Activated CD4-positive, alpha-beta T cell treated with anti-CD3 and anti-CD28 coated beads for 48 hours (primary cell): ENCODE results near the gene OTOP3.
"Not testable (repeated sequence)": the region's sequence is repeated elsewhere in the genome, so short reads cannot be mapped to it uniquely, and the experiment has no call there.

Experiments used
- DNase-seq: peaks from one replicate; pipeline ENCODE4 v3.0.0-alpha.2; 2020

OTOP3 gene

DNA sequence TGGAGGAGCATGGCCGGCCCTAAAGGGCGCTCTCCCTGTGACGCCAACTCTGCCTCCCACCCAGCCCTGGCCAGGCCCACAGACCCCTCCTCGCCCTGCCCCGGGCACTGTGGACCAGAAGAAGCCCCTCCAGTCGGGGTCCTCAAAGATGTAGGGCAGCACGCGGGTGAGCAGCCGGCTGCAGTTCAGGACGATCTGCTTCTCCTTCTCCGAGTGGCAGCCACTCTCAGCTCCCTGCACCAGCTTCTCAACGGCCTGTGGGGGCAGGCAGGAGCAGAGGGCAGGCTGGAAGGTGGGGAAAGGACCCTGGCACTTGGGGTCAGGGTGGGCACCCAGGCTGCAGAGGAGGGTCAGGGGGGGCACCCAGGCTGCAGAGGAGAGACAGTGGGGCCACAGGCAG lies 28.0 kb downstream of the OTOP3 start:
- no peak for DNase-seq

- no peak for DNase-seq
Measured at GRCh38 chr17:74964246-74964761, 28.6 kb downstream of the OTOP3 start.

DNA sequence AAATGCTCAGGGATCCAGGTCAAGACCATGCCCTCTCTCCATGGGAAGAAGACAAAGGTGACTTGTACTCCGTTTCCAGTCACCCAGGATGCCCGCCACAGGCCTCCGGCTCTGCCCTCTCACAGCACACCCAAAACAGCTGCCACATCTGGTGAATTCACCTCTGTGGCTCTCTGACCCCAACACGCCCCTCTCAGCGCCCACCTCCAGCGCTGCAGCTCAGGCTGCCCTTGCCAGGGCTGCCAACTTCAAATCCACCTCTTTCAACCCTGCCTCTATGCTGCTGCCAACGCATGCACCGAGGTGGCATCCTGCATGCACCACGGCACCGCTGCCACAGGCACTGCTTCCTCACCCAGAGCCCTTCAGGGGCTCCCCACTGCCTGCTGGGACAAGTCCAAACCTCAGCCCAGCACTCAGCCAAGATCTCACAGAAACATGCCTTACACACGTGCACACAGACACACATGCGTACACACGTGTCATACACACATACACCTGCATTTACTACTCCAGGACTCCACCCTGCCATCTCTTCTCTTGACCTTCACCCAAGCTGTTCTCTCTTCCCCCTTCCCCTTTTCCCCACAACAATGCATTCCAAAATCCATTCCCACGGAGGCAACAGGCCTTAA lies 29.4 kb downstream of the OTOP3 start:
- DNase-seq: no peak

DNA sequence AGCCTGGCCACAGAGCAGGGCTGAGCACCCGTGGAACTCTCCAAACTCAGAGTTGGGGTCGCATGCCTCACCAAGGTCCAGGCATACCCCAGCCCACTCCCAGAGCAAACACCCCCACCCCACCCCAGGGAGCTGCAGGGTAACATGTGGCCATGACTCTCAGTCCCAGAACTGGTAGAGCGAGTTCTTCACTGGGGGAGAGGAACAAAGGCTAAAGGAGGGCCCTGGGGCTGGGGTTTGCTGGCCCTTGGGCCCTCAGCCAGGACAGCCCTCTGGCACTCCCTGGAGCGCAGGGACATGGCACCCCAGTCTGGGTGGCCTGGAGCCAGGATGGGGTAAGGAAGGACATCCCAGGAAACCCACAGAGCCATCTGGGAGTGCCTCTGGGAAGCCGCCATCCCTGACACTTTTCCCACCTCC lies 32.7 kb downstream of the OTOP3 start:
- DNase-seq: no peak

DNA sequence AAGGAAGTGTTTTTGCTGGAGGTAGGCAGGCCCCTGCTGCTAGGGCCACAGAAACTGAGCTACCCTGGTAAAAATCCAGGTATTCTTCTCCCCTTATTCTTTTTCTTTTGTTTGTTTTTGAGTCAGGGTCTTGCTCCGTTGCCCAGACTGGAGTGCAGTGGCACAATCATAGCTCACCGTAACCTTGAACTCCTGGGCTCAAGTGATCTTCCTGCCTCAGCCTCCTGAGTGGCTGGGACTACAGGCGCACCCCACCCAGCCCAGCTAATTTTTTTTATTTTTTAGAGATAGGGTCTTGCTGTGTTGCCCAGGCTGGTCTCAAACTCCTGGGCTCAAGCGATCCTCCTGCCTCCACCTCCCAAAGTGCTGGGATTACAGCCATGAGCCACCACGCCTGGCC lies 33.8 kb downstream of the OTOP3 start:
- DNase-seq: not testable (repeated sequence)

- DNase-seq: no peak
Measured at GRCh38 chr17:74970395-74970794, 34.7 kb downstream of the OTOP3 start.

- no peak for DNase-seq
Measured at GRCh38 chr17:74971069-74971841, 35.6 kb downstream of the OTOP3 start.

DNA sequence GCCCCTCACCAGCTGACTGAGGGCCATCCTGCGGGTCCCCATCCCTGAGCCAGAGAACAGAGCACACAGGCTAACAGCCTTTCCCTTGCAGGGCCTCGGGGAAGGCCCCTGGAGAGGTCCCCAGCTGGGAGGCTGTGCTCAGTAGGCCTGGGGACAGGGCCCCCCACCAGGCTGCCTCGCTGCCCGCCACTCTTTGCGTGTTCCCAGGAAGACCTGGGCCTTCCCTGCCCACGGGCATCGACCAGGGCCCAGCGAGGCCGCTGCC lies 36.1 kb downstream of the OTOP3 start:
- no peak for DNase-seq

DNA sequence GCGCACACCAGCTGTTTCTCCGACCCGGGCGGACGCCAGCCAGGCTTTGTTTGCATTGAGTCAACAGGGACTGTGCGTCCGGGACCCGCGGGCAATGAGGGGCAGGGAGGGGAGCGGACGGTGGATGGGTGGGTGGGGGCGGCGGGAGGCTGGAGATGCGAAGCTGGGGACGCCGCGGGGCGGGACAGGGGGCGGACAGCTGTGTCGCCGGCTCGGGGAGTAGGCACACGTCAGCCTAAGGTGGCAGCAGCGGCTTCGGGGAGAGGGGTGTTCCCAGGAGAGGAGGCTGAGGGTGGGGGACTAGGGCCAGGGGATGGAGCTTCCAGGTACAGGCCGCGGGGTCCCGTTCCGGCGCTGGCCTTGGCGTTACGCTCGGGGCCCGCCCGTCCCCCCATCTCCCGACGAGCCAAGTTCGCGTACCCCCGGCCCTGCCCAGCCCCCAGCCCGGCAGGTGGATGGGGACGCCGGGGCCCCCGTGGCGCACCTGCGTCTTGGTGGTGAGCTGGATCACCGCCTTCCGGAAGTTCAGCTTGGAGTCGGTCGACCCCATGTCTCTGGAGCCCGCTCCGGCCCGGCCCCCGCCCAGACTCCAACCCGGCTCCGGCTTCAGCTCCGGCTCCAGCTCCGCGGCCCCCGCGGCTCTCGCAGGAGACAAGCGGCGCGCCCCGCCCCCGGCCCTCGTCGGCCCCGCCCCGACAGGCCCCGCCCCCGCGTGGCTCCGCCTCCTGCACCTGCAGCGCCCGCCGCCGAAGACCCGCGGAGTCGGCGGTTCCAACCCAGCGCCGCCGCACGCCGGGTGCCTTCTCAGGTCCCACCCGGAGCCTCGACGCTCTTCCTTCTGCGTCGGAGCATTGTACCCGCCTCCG lies 36.6 kb downstream of the OTOP3 start, which contains the start of gene HID1:
HID1 (minus strand) TSS at position 653 of the 866 bp plus-strand sequence; CDS start at position 550, 103 bp downstream.
- DNase-seq: peak; percentile 80

DNA sequence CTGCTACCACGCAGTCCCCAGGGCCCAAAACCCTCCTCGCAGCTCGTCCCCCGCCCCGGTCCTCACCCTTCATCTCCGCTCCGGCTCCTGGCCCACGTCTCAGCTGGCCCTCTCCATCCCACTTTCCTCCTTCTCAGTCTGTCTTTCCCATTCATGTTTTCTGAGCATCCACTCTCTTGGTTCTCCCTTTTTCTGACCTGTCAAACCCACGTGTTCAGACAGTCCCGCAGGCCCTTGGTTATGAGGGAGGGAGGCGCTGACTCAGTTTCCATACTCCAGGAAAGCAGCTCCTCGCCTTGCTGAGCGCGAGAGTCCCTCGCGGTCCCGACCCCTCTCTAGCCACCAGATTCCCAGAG lies 37.3 kb downstream of the OTOP3 start:
- DNase-seq: no peak

- no peak for DNase-seq
Measured at GRCh38 chr17:74975943-74976342, 40.2 kb downstream of the OTOP3 start.

DNA sequence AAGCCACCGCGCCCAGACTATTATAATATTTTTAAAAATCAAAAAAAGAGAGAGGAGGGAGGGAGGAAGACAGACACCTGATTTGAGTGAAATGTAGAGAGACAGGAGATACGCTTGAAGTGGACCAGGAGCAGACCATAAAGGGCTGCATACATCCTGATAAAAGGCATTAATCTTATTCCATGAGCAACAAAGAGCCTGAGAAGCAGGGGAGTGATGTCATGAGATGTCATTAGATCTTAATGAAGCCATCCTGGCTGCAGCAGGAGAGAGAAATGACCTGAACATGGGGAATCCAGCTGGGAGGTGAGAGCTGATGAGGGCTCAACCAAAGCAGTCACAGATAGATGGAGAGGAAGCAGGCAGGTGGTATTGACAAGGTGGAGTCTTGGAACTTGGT lies 42.1 kb downstream of the OTOP3 start:
- no peak for DNase-seq

GRCh38 chr17:74978240-74978639 lies 42.5 kb downstream of the OTOP3 start:
- DNase-seq: no peak

DNA sequence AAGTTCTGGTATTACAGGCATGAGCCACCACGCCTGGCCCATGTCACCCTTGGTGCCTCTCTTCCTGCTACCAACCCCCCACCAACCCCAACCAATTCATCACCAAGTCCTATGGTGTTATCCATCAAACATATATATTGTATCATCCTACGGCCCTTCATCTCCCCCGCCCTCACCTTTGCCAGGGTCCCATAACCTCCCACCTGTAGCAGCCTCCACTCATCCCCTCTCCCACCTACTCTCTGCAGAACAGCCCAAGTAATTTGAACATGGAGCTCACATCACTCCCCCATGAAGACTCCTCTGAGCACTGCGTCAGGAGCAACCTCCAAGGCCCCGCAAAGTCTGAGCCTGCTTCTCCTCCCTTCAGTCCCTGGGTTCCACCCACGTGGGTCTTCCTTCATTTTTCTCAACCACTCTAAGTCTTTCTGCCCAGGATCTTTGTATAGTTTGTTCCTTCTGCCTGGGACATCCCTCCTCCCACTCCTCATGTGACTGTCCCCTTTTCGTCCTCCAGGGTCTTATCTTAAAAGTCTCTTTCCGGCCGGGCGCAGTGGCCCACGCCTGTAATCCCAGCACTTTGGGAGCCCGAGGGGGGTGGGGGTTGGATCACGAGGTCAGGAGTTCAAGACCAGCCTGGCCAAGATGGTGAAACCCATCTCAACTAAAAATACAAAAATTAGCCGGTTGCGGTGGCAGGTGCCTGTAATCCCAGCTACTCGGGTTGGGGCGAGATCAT lies 43.9 kb downstream of the OTOP3 start:
- DNase-seq: no peak

GRCh38 chr17:74981318-74981978 lies 45.8 kb downstream of the OTOP3 start:
- no peak for DNase-seq

DNA sequence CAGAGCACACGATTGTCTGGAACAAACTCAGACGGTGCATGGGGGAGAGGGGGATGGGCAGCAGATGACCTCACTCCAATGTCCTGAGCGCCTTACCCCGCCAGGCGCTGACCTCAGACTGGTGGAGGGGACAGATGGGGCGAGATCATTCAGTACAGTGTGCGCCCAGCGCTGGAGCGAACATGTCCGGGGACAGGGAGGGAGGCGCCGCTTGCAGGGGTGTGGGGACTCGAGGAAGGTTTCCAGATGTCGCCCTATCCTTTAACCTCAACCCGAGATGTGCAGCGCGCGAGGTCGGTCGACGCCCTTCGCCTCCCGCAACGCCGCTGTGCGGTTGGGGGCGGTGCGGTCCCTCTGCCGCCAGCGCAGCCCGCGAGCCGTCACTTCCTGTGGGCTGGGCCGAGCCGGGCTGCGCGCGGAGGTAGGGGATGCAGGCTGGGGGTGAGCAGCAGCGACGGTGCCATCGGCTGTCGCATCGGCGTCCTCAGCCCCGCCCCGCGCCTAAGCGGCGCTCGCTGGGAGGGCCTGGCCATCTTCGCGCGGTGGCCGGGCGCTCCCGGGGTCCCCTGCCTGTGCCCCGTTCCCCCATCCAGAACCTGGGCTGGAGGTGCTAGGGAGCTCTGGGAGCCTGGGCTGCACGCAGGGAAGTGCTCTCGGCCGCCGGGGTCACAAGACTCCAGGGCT lies 46.4 kb downstream of the OTOP3 start:
- DNase-seq: peak; percentile 81

DNA sequence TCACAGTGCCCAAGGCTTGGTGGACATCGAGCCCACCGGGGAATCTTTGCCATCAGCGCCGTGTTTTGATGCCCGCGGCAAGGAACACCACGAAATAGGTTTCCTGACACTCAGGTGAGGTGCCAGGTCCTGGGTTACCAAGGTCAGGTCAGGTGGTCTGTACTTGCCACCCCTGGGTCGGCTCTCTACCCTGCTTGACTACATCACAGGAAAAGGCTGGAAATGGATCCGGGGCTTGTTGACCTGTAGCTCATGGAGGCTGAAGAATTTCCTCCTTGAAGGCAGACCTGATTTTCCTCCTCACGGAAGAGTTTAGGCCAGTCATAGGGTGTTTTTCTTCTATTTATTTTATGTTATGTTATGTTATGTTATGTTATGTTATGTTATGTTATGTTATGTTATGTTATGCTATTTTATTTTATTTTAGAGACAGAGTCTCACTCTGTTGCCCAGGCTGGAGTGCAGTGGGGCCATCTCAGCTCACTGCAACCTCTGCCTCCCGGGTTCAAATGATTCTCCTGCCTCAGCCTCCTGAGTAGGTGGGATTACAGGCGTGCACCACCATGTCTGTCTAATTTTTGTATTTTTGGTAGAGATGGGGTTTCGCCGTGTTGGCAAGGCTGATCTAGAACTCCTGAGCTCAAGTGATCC lies 47.1 kb downstream of the OTOP3 start:
- not testable (repeated sequence) for DNase-seq

DNA sequence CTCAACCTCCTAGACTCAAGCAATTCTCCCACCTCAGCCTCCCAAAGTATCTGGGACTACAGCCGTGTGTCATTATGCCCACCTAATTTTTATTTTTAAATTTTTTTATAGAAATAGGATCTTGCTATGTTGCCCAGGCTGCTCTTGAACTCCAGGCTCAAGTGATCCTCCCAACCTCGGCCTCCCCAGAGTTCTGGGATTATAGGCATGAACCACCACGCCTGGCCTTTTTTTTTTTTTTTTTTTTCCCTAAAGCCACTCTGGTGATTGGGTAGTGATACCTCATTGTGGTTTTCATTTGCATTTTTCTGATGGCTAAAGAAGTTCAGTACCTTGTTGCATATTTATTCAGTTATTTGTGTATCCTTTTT lies 50.5 kb downstream of the OTOP3 start:
- DNase-seq: no peak

- peak; percentile 94 for DNase-seq
Measured at GRCh38 chr17:74987418-74987908, 51.8 kb downstream of the OTOP3 start, which contains the start of gene CDR2L. Gene CDR2L (plus strand): TSS chr17:74987632. CDS start chr17:74988044, 412 bp downstream.

DNA sequence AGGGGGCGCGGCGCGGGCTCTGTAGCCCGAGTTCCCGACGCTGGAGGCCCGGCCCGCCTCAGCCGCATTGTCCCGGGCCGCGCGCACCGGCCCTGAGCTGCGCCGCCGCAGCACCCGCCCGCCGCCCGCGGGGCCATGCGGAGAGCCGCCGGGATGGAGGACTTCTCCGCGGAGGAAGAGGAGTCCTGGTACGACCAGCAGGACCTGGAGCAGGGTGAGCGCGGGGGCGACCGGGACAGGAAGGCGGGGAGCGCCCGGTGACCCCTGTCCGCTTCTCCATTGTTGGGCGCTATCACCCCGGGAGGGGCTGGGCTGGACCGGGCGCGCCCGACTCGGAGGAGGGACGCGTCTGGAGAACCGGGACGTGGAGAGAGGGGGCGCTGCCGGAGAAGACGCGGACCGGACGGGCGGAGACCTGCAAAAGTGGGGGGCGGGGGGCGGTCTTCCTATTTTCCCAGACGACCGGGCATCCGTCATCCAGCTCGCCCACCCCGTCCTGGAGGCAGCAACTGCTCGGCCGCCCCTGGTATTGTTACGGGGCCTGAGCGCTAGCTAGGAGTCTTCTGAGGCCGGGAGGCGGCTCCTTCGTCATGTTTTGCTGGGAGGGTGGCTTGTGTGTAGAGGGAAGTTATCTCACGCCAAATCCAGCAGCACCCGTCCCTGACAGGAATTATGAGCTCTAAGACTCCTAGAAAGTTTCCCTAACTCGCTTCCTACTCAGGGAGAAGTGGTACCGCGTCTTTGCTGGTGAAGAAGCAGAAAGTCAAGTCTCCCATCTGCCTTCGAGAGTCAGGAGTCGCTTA lies 52.4 kb downstream of the OTOP3 start:
- DNase-seq: peak; percentile 17
